RWPE1 (cell line): ENCODE measurements around the gene THAP9.

Source experiments
- CTCF ChIA-PET: fragments of 350-600 bp; sonication (Branson Sonifier 250); formaldehyde crosslinking; extraction: SDS; loops from one replicate; lab custom pipeline; 2021; lab: Yijun Ruan, JAX
- POLR2A ChIA-PET: fragments of 400-600 bp; formaldehyde crosslinking; extraction: SDS; loops from one replicate; lab custom pipeline; 2020; ENCODE audit warnings: antibody characterized with exemption; ENCODE audit not compliant: low non-redundant PET; lab: Yijun Ruan, JAX
- DNase-seq: peaks from one replicate; pipeline ENCODE4 v3.0.0; 2012; ENCODE audit warnings: low spot score
- H3K27ac ChIP-seq: fragments of 450-650 bp; 2 replicates; pipeline ENCODE4 v1.5.1; 2017
- CTCF ChIP-seq: fragments of 450-650 bp; conservative IDR thresholded peaks from 2 replicates; pipeline ENCODE4 v1.5.1; 2017; ENCODE audit warnings: low read depth, mild to moderate bottlenecking

The THAP9 gene

DNA sequence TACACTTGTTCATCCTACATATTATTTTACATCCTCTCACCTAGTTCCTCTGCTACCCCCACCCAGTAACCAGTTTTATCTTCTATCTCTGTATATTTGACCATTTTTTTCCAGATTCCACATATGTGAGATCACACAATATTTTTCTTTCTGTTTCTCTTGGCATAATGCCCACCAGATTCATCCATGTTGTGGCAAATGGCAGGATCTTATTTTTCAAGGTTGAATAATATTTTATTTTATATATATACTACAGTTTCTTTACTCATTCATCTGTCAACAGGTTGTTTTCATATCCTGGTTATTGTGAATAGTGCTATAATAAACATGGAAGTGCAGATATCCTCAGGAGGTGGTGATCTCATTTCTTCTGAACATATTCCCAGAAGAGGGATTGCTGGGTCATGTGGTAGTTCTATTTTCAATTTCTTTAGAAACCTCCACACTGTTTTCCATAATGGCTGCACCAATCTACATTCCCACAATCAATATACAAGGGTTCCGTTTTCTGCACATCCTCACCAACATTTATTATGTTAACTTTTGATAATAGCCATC, 48.2 kb downstream of the THAP9 start:
- no peak for DNase-seq
- ChIA-PET CTCF (no interaction called here), POLR2A (no interaction called here)
- no peak for TF ChIP-seq CTCF
- H3K27ac ChIP-seq = no peak overlapping the region

DNA sequence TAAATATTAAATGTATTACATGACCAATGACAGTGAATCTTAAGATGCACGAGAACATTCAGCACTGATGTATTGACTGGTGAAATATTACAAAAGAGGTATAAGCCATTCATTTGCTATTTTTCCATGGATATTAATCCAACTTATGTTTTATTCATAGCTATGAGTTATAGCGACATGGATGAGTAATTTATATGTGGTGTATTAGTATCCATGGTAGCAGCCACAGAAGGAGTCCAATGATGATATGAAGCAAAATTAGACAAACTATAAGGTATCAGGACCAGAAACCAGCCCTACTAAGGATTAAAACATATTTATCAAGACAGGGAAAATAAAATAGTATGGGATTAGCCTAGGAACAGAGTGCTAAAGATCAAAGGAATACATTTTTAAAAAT, 50.7 kb downstream of the THAP9 start:
- POLR2A ChIA-PET = no interaction called here
- no peak for TF ChIP-seq CTCF
- H3K27ac ChIP-seq = no peak overlapping the region
- no peak for DNase-seq
- CTCF ChIA-PET = no interaction called here

- ChIA-PET CTCF (no interaction called here), POLR2A (no interaction called here)
- no peak for DNase-seq
- no peak for TF ChIP-seq CTCF
- no peak overlapping the region for H3K27ac ChIP-seq
These were observed 53.7 kb downstream of the THAP9 start for GRCh38 chr4:82954212-82954611.

DNA sequence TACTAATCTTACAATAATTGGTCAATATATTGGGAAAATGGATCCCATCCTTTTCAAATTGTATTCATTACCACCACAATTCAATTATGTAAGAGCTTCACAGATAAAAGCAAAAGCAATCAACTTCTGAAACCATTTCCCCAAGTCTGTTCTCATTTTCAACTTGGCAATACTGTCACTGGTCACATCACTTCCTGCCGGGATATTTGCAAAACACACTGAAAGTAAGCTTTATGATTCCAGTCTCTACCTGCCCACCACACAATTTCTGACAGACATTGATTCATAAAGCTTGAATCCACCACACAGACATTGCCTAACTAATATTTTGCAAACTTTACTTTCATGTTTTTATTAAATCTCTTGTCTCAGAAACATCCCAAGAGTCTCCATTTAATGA, 56.5 kb downstream of the THAP9 start:
- H3K27ac ChIP-seq = no peak overlapping the region
- no peak for DNase-seq
- ChIA-PET POLR2A (no interaction called here), CTCF (no interaction called here)
- TF ChIP-seq CTCF = no peak

DNA sequence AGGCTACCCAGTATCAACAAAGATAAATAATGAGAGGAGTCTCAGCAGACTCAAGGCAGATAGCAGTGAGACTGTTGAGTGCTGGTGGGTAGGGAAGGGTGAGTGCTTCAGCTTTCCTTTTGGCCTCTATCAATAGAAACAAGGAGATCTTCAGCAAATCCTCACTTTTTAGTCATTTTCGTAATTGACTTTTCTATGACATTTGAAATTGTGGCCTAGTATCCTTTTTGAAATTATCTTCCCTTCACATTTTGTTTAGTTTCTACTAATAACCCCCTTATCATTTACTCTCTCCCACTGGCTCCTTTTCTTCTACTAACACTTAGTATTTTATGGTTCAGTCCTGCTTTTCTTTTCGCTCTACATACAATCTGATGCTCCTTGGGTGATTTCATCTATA, 65.2 kb downstream of the THAP9 start:
- DNase-seq = no peak
- ChIA-PET CTCF (interaction anchor here (0.5 kb wide), 1 partner anchor 233 kb away, joined by 4 read pairs; no protein-coding TSS in a partner anchor), POLR2A (no interaction called here)
- no peak for TF ChIP-seq CTCF
- no peak overlapping the region for H3K27ac ChIP-seq

- H3K27ac ChIP-seq = no peak overlapping the region
- ChIA-PET POLR2A (no interaction called here), CTCF (interaction anchor here (0.6 kb wide), 1 partner anchor 661 kb away, joined by 5 read pairs; no protein-coding TSS in a partner anchor)
- no peak for DNase-seq
- no peak for TF ChIP-seq CTCF
These were observed 68.4 kb downstream of the THAP9 start for GRCh38 chr4:82968972-82969371.

DNA sequence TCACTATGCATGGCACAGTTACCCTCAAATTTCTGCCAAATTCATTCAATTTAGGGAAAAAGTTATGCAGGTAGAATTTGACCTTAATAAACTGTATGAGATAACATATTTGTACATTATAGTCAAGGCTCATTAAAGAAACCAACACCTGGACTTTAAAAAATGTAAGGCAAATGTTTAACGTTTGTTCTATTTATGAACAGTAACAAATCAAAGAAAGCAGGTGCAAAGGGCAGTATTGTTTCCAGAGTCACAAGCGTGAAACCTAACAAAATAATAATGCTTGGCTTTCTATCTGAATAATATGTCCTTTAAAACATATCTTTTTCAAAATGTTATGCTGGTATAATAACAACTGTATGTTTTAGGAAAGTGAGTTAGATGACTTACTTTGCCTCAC, 68.9 kb downstream of the THAP9 start:
- no peak for TF ChIP-seq CTCF
- H3K27ac ChIP-seq = no peak overlapping the region
- DNase-seq = no peak
- ChIA-PET CTCF (no interaction called here), POLR2A (no interaction called here)
